HTERT RPE-1 (cell line): ENCODE data around the gene RAPGEF2.

Source experiments
- in situ Hi-C: fragments of 300-500 bp; cut with MboI; formaldehyde crosslinking; loops from 4 replicates; pipeline ENCODE4 v1.14.3; 2020; ENCODE audit warnings: low sequenced_read_pairs

Gene RAPGEF2

GRCh38 chr4:159398236-159398638, 295.4 kb downstream of the RAPGEF2 start:
- in situ Hi-C loops: no loop called here

DNA sequence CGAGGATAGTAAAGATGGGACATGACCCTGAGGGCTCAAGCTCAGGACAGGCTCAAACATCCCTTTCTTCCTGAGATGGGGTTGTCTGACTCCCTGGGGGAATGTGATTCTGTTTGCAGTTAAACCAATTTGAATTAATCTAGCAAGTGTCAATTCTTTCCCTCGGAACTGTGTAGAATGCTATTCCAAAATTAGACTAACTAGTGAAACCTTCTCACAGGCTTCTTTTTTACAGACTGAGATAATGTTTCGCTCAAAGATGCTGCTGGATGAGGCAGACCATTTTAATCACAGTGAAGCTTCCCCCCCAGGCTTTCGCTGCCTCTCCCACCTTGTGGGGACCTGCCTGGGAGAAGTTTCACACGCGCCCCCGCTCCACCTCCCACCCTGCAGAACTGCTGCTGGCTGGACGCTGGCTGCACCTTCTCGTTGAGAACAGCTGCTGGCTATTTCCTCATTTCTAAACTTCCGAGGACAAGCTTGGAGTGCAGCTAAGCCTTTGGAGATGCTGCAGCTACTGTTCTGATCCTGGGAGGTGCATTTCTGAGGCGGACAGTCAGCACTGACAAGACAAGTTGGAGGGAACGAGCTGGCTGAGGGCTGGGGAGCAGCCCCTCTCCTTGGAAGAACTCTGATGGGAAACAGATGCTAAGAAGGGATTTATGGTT, 297.8 kb downstream of the RAPGEF2 start:
- in situ Hi-C loops: no loop called here

- in situ Hi-C loops: no loop called here
These were observed 298.4 kb downstream of the RAPGEF2 start for GRCh38 chr4:159401226-159401712.

DNA sequence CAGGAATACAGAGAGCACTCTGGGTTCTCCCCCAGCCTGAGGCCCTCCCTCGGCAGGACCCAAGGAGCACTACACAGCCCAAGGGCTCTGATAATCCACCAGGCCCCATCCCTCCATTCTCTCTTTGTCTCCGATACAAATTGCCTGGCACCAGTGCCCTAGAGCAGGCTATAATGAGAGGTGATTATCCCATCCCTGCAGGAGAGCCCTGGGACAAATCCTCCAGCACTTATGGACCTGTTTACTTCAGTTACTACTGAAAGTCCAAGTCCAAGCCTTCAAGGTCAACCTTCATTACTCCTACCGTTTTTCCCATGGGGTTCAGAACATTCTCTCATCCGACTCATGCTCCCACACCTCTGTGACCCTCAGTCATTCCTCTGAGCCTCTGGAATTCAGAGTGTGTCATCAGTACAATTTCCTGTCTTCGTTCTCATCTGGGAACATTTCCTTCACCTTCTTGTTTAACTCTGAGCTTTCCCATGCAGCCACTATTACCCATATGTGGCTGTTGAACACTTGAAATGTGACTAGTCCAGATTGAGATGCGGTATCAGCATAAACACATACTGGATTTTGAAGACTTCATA, 299.0 kb downstream of the RAPGEF2 start:
- in situ Hi-C loops: no loop called here
